GM12873 (cell line): ENCODE data around the gene SLC22A23.

Experiments
- TF ChIP-seq, protein P1 (sequence below): IDR thresholded peaks from 2 replicates; pipeline ENCODE4 v1.5.1; 2012; ENCODE audit warnings: low read depth, mild to moderate bottlenecking, moderate library complexity, low read length, control low read depth; ENCODE audit not compliant: insufficient read depth; ENCODE audit errors: missing control alignments

The SLC22A23 gene

DNA sequence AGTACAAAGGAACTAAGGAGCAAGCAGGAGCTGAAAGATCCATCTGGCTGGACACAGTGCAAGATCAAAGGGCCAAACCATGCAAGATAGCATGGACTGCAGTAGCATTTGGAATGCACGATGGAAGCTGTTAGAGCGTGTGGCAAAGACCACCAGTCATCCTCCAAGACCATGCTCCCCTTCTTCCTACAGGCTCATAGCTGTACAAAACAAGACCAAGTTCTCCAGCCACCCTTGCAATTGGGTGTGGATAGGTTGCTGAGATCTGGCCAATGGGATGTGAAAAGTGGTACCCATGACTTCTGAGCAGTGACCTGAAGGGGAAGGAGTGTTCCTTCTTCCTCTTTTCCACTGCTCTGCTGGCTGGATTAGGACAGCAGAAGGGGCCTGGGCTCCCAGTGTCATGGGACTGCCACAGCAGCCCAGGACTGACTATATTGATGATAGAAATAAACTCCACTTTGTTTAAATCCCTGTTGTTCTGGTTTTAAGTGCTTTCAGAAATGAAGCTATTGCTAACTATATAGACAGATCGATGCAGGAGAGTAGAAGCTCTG is 64.9 kb downstream of the SLC22A23 start:
- TF ChIP-seq, protein P1, sequence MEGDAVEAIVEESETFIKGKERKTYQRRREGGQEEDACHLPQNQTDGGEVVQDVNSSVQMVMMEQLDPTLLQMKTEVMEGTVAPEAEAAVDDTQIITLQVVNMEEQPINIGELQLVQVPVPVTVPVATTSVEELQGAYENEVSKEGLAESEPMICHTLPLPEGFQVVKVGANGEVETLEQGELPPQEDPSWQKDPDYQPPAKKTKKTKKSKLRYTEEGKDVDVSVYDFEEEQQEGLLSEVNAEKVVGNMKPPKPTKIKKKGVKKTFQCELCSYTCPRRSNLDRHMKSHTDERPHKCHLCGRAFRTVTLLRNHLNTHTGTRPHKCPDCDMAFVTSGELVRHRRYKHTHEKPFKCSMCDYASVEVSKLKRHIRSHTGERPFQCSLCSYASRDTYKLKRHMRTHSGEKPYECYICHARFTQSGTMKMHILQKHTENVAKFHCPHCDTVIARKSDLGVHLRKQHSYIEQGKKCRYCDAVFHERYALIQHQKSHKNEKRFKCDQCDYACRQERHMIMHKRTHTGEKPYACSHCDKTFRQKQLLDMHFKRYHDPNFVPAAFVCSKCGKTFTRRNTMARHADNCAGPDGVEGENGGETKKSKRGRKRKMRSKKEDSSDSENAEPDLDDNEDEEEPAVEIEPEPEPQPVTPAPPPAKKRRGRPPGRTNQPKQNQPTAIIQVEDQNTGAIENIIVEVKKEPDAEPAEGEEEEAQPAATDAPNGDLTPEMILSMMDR, result no peak

DNA sequence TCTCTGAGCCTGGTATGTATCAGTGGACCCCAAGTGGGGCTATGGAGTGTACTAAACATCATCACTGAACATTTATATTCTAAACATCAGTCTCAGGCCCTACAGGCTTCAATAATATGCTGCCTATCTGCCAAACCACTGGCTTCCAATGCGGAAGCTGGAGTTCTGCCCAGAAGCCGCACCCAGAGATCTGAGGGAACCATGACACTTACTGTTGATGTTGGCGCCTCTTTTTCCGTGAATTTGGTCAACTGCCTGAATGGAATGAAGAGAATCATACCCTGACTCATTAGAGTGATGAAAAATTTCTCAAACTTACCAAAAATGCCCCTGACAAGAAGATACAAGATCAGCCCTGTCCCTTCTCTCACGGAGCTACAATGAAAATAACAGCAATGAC is 66.2 kb downstream of the SLC22A23 start:
- TF ChIP-seq, protein P1, result no peak

DNA sequence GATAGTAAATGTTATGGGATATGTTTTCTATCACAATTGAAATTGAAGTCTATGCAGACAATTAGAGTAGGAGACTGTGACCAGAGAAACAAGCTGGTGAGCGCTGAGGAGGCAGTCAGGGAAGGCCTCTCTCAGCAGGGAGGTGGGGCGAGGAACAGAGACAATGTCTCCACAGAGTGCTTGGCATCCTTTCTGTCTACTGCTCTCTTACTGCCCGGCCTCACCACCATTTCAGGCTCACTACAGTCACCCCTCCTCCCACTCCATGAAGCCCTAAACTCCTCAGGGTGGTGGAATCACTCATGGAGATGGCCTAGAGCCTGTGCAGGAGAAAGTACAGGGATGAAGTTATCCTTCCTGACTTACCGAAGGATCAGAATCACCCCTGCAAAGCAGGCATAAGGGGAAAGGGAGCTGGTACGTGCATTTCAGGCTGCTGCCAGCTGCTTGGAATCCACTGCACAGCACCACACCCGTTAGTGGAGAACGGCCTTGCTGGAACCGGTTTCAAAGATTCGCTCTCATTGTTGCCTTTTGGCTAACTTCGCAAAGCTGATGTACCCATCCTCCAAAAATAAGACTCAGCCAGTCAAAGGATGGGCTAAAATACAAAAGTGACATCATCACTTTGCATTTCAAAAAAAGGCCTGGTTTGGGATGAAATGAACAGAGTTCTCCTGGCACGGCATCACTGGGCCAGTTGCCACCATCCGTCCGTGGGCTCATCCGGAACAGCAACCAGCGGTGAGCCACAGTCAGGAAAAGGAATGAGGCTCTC is 67.3 kb downstream of the SLC22A23 start:
- TF ChIP-seq, protein P1, result no peak

DNA sequence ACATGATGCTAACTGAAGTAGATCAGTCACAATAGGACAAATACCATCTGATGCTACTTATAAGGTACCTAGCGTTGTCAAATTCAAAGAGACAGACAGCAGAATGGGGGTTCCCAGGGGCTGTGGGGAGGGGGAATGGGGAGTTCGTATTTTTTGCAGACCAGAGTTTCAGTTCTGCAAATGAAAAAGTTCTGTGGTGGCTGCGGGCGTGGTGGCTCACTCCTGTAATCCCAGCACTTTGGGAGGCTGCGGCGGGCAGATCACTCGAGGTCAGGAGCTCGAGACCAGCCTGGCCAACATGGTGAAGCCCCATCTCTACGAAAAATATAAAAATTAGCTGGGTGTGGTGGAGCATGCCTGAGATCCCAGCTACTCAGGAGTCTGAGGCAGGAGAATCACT is 68.1 kb downstream of the SLC22A23 start:
- TF ChIP-seq, protein P1, result no peak

DNA sequence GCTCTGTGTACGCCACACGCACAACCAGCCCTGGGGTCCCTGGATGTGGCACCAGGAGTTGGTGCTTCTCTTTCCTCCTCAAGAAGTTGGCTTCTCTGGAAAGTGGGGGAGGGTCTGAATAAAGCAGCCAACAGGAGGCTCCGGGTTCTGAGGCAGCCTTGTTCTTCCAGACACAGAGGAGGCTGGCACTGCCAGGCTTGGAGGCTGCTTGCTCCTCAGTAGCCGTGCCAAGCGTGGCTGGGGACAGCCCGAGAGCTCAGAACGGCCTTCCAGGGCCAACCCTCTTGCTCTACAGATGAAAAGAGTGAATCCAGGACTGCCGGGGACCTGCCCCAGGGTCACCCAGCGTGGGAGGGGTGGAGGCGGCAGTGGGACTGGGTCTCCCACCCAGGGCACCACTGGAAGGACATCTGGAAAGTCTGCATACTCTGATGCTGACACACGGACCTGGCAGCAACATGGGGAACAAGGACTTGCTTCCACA is 70.4 kb downstream of the SLC22A23 start:
- TF ChIP-seq, protein P1, result no peak

DNA sequence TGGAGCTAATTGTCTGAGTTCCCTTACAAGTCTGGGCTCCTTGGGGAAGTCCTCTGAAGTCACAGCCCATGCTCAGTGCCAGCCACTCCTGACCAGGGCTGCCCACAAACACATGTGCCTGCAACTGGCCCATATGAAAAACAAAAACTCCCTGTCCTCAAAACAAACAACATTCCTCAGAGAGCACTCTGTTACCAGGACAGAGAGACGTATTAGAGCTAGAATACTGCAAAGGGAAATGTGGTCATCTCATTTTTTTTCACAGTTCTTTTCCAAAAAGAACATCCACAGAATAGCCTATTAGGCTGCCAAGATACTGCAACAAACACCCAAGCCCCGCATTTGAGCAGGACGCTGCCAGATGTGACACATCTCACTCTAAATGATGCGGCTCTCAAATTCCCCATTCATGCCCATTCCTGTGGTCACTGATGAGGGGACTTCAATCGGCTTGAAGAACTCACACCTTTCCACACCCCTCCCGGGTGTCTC is 71.1 kb downstream of the SLC22A23 start:
- TF ChIP-seq, protein P1, result no peak
